Mesothelial cell of epicardium (in vitro differentiated cells): ENCODE data around the gene UGT1A10. TPM values are rescaled to one million over a fixed set of nuclear protein-coding genes. Genes with fewer than 3 reads are reported as not detected.

Experiments
- DNase-seq, 2 experiments: peaks; one replicate each; pipeline ENCODE4 v3.0.0; 2021; ENCODE audit warnings: low spot score in 2 of 2; ENCODE audit not compliant: unreplicated experiment in 2 of 2
- H3K27ac Mint-ChIP-seq: 2 replicates; pipeline ENCODE4 v1.8.0; 2021; ENCODE audit warnings: mixed read lengths
- H3K27me3 Mint-ChIP-seq: 2 replicates; pipeline ENCODE4 v1.8.0; 2021; ENCODE audit warnings: low read depth, mixed read lengths
- H3K36me3 Mint-ChIP-seq: 2 replicates; pipeline ENCODE4 v1.8.0; 2021; ENCODE audit warnings: mixed read lengths
- H3K4me1 Mint-ChIP-seq: 2 replicates; pipeline ENCODE4 v1.8.0; 2021; ENCODE audit warnings: mixed read lengths
- H3K4me3 Mint-ChIP-seq: 2 replicates; pipeline ENCODE4 v1.8.0; 2021; ENCODE audit warnings: mild to moderate bottlenecking, moderate library complexity, mixed read lengths
- H3K9me3 Mint-ChIP-seq: 2 replicates; pipeline ENCODE4 v1.8.0; 2021; ENCODE audit warnings: mixed read lengths
- total RNA-seq: library from RNA; stranded (reverse); gene quantifications from 3 replicates; pipeline ENCODE4 v1.2.1, GENCODE V29; 2021
- TF ChIP-seq, protein P1 (sequence below): fragments of 200-600 bp; sonication (generic); IDR thresholded peaks from one replicate; pipeline ENCODE4 v1.5.0; 2021; ENCODE audit warnings: antibody characterized with exemption; ENCODE audit not compliant: unreplicated experiment

Gene UGT1A10
- total RNA-seq, 1 donor from 2014 or later = not detected

DNA sequence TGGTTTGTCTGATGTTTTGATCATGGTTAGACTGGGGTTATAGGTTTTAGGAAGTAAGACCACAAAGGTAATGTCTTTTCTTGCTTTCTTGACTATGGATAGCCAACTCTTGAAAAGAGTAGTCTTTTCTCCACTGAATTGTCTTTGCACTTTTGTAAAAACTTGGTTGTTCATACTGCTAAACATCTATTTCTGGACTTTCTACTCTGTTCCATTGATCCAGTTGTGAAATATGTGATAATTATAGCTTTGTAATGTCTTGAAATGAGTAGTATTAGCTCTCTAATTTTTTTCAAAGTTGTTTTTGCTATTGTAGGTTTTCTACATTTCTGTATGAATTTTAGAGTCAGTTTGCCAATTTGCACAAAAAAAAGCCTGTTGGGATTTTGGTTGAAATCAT, 22.4 kb downstream of the UGT1A10 start:
- Mint-ChIP-seq H3K9me3 (no peaks in the 10 kb centered on the region), H3K27ac (no peak overlapping the region), H3K36me3 (no peaks in the 10 kb centered on the region), H3K4me3 (no peak overlapping the region), H3K27me3 (peaks cover 57% of the 10 kb centered on the region), H3K4me1 (no peaks in the 10 kb centered on the region)
- TF ChIP-seq, protein P1, sequence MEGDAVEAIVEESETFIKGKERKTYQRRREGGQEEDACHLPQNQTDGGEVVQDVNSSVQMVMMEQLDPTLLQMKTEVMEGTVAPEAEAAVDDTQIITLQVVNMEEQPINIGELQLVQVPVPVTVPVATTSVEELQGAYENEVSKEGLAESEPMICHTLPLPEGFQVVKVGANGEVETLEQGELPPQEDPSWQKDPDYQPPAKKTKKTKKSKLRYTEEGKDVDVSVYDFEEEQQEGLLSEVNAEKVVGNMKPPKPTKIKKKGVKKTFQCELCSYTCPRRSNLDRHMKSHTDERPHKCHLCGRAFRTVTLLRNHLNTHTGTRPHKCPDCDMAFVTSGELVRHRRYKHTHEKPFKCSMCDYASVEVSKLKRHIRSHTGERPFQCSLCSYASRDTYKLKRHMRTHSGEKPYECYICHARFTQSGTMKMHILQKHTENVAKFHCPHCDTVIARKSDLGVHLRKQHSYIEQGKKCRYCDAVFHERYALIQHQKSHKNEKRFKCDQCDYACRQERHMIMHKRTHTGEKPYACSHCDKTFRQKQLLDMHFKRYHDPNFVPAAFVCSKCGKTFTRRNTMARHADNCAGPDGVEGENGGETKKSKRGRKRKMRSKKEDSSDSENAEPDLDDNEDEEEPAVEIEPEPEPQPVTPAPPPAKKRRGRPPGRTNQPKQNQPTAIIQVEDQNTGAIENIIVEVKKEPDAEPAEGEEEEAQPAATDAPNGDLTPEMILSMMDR = no peak
- DNase-seq = no peak

GRCh38 chr2:233663911-233664310, 27.7 kb downstream of the UGT1A10 start:
- Mint-ChIP-seq H3K9me3 (peaks cover 18% of the 10 kb centered on the region), H3K4me3 (no peak overlapping the region), H3K27ac (no peak overlapping the region), H3K4me1 (no peaks in the 10 kb centered on the region), H3K36me3 (no peaks in the 10 kb centered on the region), H3K27me3 (peaks cover 26% of the 10 kb centered on the region)
- no peak for DNase-seq
- TF ChIP-seq, protein P1 = no peak

DNA sequence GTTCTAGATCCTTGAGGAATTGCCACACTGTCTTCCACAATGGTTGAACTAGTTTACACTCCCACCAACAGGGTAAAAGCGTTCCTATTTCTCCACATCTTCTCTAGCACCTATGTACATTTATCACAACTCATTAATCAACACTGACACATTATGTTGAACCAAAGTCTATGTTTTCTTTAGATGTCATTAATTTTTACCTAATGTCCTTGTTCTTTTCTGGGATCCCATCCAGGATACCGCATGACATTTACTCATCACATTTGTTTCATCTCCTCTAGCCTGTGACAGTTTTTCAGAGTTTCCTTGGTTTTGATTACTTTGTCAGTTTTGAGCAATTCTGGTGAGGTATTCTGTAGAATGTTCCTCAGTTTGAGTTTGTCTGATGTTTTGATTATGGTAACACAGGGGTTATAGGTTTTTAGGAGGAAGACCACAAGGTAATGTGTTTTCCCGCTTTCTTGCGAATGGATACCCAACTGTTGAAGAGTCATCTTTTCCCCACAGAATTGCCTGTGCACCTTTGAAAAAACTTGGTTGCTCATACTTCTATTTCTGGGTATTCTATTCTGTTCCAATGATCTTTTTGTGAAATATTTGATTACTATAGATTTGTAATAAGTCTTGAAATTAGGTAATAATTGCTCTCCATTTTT, 32.5 kb downstream of the UGT1A10 start:
- H3K36me3 Mint-ChIP-seq = no peaks in the 10 kb centered on the region

DNA sequence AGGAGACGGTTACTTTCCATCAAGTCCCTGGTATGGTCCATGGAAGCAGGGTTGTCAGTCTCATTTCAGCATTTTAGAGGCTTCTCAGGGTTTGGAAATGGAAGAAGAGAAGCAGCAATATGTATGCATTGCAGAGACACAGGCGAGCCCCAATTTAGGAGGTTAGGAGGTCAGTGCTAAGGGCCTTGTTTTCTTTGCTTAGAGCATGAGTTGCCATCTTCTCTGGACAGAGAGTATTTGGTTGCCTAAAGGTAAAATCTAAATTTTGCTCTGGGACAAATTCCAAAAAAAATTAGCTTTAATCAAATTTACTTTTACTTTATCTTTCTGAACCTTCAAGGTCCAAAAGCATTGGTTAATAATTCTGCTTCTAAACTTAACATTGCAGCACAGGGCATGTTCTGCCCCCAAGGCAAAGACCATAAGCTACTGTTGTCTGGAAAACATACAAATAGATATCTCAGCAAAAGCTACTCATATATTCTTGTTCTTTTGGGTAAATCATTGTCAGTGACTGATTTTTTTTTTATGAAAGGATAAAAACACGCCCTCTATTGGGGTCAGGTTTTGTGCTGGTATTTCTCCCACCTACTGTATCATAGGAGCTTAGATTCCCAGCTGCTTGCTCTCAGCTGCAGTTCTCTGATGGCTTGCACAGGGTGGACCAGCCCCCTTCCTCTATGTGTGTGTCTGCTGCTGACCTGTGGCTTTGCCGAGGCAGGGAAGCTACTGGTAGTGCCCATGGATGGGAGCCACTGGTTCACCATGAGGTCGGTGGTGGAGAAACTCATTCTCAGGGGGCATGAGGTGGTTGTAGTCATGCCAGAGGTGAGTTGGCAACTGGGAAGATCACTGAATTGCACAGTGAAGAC, 35.3 kb downstream of the UGT1A10 start, which contains the start of gene UGT1A9:
Gene UGT1A9 (plus strand): TSS at position 609 of the 872 bp plus-strand sequence. CDS start 37 bp downstream, at position 646.
- Mint-ChIP-seq H3K27me3 (peaks cover 26% of the 10 kb centered on the region), H3K4me1 (no peaks in the 10 kb centered on the region), H3K27ac (no peak within 1 kb of the TSS), H3K36me3 (no peaks in the 10 kb centered on the region), H3K9me3 (peaks cover 8% of the 10 kb centered on the region), H3K4me3 (no peak within 1 kb of the TSS)
- TF ChIP-seq, protein P1 = no peak
- DNase-seq = no peak

More for the DNA sequence above, 32.5 kb downstream of the UGT1A10 start:
- Mint-ChIP-seq H3K4me3 (no peak overlapping the region), H3K9me3 (peaks cover 18% of the 10 kb centered on the region), H3K4me1 (no peaks in the 10 kb centered on the region), H3K27me3 (peaks cover 22% of the 10 kb centered on the region), H3K27ac (no peak overlapping the region)
- DNase-seq = no peak
- TF ChIP-seq, protein P1 = no peak

GRCh38 chr2:233672886-233673285, 36.6 kb downstream of the UGT1A10 start:
- H3K27ac Mint-ChIP-seq = no peak overlapping the region
- H3K4me3 Mint-ChIP-seq = no peak overlapping the region
- H3K27me3 Mint-ChIP-seq = peaks cover 38% of the 10 kb centered on the region
- DNase-seq = no peak
- H3K9me3 Mint-ChIP-seq = peaks cover 8% of the 10 kb centered on the region
- TF ChIP-seq, protein P1 = no peak
- no peaks in the 10 kb centered on the region for H3K4me1 Mint-ChIP-seq
- H3K36me3 Mint-ChIP-seq = no peaks in the 10 kb centered on the region
